Measurements from ENCODE around the gene USO1.
"Not testable (repeated sequence)": the region's sequence is repeated elsewhere in the genome, so short reads cannot be mapped to it uniquely, and the experiment has no call there.

The USO1 gene, protein sequence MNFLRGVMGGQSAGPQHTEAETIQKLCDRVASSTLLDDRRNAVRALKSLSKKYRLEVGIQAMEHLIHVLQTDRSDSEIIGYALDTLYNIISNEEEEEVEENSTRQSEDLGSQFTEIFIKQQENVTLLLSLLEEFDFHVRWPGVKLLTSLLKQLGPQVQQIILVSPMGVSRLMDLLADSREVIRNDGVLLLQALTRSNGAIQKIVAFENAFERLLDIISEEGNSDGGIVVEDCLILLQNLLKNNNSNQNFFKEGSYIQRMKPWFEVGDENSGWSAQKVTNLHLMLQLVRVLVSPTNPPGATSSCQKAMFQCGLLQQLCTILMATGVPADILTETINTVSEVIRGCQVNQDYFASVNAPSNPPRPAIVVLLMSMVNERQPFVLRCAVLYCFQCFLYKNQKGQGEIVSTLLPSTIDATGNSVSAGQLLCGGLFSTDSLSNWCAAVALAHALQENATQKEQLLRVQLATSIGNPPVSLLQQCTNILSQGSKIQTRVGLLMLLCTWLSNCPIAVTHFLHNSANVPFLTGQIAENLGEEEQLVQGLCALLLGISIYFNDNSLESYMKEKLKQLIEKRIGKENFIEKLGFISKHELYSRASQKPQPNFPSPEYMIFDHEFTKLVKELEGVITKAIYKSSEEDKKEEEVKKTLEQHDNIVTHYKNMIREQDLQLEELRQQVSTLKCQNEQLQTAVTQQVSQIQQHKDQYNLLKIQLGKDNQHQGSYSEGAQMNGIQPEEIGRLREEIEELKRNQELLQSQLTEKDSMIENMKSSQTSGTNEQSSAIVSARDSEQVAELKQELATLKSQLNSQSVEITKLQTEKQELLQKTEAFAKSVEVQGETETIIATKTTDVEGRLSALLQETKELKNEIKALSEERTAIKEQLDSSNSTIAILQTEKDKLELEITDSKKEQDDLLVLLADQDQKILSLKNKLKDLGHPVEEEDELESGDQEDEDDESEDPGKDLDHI

DNA sequence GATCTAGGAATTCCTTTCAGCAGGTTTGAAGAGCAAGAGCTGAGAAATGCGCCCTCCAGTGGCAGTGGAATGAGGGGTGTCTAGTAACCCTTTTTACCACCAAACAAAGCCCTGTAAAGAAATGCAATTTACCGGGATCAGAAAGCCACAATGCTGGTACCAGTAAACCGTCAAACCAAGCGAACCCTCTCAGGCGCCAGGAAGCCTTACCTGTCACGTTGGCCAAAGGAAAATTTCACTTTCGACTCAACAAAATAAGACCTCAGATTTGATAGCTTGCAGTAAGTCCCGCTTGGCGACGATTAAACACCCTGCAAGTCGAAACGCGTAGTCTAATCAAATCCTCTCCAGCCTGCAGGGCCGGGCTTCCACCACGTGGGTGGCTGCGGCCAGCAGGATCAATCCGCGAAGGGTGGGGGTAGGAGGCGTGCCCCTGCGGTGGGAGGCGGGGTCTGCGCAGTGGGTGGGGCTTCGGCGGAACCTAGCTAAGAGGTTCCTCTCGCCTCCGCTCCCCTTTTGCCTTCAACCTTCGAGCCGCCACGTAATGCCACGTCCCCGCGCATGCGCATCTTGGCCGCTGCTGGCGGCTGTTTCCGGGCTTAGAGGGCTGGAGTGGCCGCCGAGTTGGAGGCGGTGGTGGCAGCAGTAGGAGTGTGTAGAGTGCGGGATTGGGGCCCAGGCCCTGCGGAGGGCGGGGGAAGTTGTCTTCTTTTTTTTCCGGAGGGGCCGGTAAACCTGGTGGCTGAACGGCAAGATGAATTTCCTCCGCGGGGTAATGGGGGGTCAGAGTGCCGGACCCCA, at the start of gene USO1:
Gene USO1 (plus strand): TSS at position 512 of the 801 bp plus-strand sequence. CDS start 243 bp downstream, at position 755.
- peak; percentile 96 for DNase-seq

GRCh38 chr4:75675004-75675531, 49.3 kb upstream of the USO1 start:
- no peak for DNase-seq

- no peak for DNase-seq
These were observed 45.9 kb upstream of the USO1 start for GRCh38 chr4:75678473-75678872.

GRCh38 chr4:75678965-75679364, 45.4 kb upstream of the USO1 start:
- no peak for DNase-seq

DNA sequence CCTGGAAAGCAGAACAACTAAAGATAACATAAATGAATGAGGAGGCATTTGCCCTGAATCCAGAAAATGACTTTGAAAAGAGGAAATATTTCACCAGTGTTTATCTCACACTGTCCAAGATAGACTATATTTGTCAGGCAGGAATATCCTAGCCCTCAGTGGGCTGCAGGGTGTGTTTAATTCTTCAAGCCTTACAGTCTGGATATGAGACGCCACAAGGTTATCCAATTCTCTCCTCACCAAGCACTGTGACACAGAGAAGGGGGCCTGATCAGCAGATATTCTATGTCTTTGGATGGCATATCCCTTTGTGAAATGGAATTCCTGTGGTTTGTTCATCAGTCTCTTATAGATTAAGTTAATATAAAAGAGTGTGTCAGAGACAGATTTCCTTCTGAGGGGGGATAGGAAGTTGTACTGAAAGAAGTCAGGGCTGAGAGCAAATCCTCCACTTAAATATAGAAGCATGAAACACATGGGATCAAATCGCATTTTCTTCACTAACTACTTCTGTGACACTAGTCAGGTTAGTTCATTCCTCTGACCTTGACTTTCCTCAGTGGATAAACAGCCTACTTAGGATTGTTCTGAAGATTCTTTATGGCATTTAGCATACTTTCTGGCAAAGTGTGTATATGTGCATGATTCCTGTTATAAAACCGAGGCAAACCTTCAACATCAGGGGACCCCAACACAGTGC, 44.4 kb upstream of the USO1 start:
- DNase-seq: no peak

DNA sequence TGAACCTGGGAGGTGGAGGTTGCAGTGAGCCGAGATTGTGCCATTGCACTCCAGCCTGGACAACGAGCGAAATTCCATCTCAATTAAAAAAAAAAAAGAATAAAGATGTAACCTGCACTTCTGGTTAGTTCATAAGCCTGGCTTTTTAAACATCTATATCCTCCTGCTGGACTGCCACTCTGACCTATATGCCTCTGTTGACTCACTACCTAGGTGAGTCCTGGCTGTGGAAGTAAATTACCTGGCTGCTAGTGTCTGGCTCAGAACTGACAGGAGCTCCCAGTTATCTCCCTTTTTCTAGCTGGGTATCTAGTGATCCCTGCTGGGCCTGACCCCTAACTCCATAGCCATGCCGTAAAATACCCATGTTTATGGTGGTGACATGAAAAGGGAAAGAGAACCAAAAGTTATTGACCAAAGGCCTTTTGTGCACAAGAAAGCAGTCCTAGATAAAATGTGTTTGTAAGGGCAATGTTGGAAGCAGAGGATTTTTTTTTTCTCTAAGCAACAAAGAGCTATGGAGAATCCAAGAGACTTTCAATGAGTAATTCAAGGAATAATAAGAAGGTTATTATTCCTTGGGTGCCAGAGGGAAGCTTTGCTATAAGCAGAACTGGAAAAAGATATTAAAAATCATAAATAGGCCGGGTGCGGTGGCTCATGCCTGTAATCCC, 40.8 kb upstream of the USO1 start:
- no peak for DNase-seq

GRCh38 chr4:75685546-75686189, 38.7 kb upstream of the USO1 start:
- no peak for DNase-seq

- DNase-seq: no peak
These were observed 38.0 kb upstream of the USO1 start for GRCh38 chr4:75686346-75686745.

DNA sequence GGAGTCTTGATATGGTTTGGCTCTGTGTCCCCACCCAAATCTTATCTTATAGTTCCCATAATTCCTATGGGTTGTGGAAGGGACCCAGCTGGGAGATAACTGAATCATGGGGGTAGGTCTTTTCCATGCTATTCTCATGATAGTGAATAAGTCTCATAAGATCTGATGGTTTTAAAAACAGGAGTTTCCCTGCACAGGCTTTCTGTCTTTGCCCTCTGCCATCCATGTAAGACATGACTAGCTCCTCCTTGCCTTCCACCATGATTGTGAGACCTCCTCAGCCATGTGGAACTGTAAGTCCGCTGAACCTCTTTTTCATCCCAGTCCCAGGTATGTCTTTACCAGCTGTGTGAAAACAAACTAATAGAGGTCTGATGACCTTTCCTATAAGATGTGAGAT, 37.3 kb upstream of the USO1 start:
- not testable (repeated sequence) for DNase-seq

GRCh38 chr4:75692066-75692465, 32.3 kb upstream of the USO1 start:
- not testable (repeated sequence) for DNase-seq

GRCh38 chr4:75696071-75696470, 28.3 kb upstream of the USO1 start:
- DNase-seq: no peak

GRCh38 chr4:75696581-75696980, 27.8 kb upstream of the USO1 start:
- DNase-seq: no peak

DNA sequence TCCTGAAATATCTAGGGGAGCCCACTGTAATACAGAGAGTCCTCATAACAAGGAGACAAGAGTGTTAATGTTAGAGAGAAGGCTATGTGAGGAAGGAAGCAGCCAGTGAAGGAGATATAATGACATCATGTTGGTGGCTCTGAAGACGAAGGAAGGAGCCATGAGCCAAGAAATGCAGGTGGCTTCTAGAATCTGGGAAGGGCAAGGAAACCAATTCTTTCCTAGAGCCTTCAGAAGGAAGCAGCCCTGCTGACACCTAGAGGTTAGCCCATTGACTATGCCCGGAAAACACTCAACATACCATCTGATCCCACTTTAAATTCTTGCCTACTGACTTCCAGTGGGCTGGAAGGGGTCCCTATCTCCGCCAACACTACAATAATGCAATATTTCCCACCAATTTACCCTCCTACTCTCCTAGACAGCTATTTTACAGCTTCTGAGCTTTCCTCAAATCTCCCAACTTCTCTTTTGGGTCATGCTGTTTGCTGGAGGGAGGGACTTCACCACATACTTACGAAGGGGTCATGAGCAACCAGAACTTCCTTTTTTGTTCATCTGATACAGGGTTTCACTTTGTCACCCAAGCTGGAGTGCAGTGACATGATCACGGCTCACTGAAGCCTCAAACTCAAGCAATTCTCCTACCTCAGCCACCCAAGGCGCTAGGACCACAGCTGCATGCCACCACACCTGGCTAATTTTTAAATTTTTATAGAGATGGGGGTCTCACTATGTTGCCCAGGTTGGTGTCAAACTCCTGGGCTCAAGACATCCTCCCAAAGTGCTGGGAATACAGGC, 26.0 kb upstream of the USO1 start:
- DNase-seq: peak; percentile 75 to 81

DNA sequence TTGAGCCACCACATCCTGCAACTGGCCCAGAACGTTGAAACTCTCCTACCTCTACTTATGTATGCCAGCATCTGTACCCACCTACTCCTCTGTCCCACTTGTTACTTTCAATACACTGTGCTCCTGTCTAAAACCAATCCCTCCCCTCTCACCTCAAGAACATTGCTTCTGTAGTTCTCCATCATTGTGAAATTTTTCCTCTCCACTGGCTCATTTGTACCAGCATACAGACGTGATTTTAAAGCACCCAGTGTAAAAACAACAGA, 25.5 kb upstream of the USO1 start:
- DNase-seq: no peak

- no peak for DNase-seq
These were observed 25.1 kb upstream of the USO1 start for GRCh38 chr4:75699299-75699698.

DNA sequence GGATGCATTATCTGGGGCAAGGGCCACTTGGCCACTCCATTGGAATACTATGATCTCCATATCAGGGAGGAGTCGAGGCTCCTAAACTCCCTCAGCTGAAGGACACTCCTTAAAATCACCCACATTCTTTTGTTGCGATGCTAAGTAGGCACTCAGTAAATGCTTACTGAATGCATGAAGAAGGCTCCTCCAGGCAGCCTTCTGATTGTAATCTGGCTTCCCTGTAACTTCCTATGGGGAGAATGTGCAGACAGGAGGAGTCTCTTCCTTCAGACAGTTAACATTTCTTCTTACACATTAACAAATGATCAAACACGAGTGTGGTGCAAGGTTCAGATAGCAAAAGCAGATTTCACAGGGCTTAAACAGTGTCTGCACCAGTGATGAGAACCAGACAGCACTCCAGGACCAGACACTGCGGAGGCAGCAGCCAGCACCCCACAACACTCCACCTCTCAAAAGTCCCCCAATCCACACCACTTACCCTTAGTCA, 21.4 kb upstream of the USO1 start:
- DNase-seq: no peak

GRCh38 chr4:75705198-75705977, 19.0 kb upstream of the USO1 start:
- no peak for DNase-seq

- peak; percentile 25 to 30 for DNase-seq
These were observed 16.1 kb upstream of the USO1 start for GRCh38 chr4:75708218-75708691.

DNA sequence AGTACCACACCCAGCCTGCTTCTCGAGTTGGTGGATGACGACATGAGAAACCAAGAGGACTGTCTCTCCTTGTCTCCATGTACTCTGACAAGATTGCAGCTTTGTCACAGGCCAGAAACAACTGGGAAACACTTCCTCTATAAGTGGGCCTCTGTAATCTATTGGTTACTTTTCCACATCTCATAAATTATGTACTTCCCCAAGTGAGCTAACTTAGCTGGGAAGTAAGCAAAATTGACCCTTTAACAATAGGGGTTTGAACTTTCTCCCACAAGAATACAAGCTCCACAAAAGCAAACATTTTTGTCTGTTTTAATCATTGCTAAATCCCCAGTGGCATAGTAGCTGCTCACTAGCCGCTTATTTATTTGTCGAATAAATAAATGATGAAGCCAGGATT, 14.1 kb upstream of the USO1 start:
- no peak for DNase-seq

Data from AML-193 (cell line).